Measurements from ENCODE around the gene PRRC2B. TPM values are rescaled to one million over a fixed set of nuclear protein-coding genes. Genes with fewer than 3 reads are reported as not detected.

Gene PRRC2B
- total and polyA plus RNA-seq, 4 donors: 39.4 to 171 (median 91.4) TPM

DNA sequence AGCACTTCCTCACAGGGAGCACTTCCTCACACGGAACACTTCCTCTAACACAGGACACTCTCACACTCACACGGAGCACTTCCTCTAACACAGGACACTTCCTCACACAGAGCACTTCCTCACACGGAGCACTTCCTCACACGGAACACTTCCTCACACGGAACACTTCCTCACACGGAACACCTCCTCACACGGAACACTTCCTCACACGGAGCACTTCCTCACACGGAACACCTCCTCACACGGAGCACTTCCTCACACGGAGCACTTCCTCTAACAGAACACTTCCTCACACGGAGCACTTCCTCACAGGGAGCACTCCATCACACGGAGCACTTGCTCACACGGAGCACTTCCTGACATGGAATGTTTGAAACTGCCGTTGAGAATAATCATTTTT, 122.2 kb downstream of the PRRC2B start:
- DNase-seq (no peak), ATAC-seq (ENCODE audit: insufficient read depth, low FRiP score) (no peak)
- Histone ChIP-seq H3K27ac (ENCODE audit: low read depth in 1 of 2, low read length in 1 of 2) (no peak overlapping the region), H3K9me3 (ENCODE audit: control insufficient read depth in 4 of 4, insufficient read depth in 3 of 4, low read length in 3 of 4) (no peaks in the 10 kb centered on the region), H3K27me3 (ENCODE audit: control insufficient read depth in 3 of 3, insufficient read depth in 3 of 3, low read length in 2 of 3) (no peaks in the 10 kb centered on the region), H3K9ac (ENCODE audit: insufficient read depth in 1 of 2, low read length in 2 of 2) (no peak overlapping the region), H3K4me1 (ENCODE audit: control insufficient read depth in 5 of 5, insufficient read depth in 5 of 5, low read length in 5 of 5) (no peaks in the 10 kb centered on the region), H3K4me3 (no peak overlapping the region), H3K36me3 (ENCODE audit: control insufficient read depth in 4 of 4, insufficient read depth in 4 of 4, low read length in 4 of 4) (peaks cover 9 to 68% (median 50%) of the 10 kb centered on the region in 4 donors)
- WGBS, 2 donors: 33 to 69% methylated on average over 14 to 15 of the region's 15 CpGs
- TF ChIP-seq, protein P1, sequence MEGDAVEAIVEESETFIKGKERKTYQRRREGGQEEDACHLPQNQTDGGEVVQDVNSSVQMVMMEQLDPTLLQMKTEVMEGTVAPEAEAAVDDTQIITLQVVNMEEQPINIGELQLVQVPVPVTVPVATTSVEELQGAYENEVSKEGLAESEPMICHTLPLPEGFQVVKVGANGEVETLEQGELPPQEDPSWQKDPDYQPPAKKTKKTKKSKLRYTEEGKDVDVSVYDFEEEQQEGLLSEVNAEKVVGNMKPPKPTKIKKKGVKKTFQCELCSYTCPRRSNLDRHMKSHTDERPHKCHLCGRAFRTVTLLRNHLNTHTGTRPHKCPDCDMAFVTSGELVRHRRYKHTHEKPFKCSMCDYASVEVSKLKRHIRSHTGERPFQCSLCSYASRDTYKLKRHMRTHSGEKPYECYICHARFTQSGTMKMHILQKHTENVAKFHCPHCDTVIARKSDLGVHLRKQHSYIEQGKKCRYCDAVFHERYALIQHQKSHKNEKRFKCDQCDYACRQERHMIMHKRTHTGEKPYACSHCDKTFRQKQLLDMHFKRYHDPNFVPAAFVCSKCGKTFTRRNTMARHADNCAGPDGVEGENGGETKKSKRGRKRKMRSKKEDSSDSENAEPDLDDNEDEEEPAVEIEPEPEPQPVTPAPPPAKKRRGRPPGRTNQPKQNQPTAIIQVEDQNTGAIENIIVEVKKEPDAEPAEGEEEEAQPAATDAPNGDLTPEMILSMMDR (IDR thresholded peaks at IDR 0.05; ENCODE audit: control extremely low read depth, extremely low read depth): no peak

DNA sequence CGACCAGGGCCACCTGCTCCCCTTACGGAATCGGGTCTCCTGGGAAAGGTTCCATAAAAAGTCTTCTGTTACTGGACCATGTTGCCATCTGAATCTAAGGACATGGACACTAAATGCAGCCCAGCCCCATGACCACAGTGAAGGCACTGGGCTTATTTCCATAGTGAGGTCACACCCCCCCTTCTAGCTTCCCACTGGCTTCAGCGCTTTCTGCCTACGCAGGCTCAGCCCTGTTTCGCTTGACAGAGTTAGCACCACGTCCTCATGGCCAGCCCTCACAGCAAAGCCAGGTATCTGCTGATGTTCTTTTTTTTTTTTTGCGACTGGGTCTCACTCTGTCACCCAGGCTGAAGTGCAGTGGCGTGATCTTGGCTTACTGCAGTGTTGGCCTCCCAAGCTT, 123.0 kb downstream of the PRRC2B start:
- Histone ChIP-seq H3K27ac (ENCODE audit: low read depth in 1 of 2, low read length in 1 of 2) (peak overlapping the region in 1 of 2 donors; percentile 89), H3K9me3 (ENCODE audit: control insufficient read depth in 4 of 4, insufficient read depth in 3 of 4, low read length in 3 of 4) (no peaks in the 10 kb centered on the region), H3K4me3 (no peak overlapping the region), H3K36me3 (ENCODE audit: control insufficient read depth in 4 of 4, insufficient read depth in 4 of 4, low read length in 4 of 4) (peaks cover 5 to 67% (median 51%) of the 10 kb centered on the region in 4 donors), H3K27me3 (ENCODE audit: control insufficient read depth in 3 of 3, insufficient read depth in 3 of 3, low read length in 2 of 3) (no peaks in the 10 kb centered on the region), H3K4me1 (ENCODE audit: control insufficient read depth in 5 of 5, insufficient read depth in 5 of 5, low read length in 5 of 5) (no peaks in the 10 kb centered on the region), H3K9ac (ENCODE audit: insufficient read depth in 1 of 2, low read length in 2 of 2) (no peak overlapping the region)
- WGBS, 2 donors: 97% methylated on average over 9 of the region's 9 CpGs
- TF ChIP-seq, protein P1 (IDR thresholded peaks at IDR 0.05; ENCODE audit: control extremely low read depth, extremely low read depth): no peak
- DNase-seq: no peak
- ATAC-seq (ENCODE audit: insufficient read depth, low FRiP score): no peak

DNA sequence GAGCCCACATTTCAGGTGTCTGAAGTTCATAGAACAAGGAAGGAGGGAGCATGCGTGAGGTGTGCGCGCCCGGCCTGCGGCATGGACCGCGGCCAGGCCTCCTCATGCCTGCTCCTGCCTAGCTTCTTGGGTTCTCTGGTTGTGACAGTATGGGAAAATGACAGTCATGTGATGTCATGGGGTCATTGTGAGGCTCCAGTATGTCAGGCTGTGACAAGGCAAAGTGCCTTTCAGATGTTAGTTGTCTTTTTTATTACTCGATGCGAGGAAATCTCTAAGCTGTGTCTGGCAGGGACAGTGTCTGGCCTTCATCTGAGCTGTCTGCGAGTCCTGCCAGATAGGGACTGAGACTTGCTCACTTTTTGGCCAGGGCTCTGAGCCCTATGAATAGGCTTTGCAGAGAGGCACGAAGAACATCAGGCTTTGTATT, 123.9 kb downstream of the PRRC2B start:
- WGBS, 2 donors: 95 to 97% methylated on average over 11 of the region's 11 CpGs
- H3K9me3 ChIP-seq (ENCODE audit: control insufficient read depth in 4 of 4, insufficient read depth in 3 of 4, low read length in 3 of 4): no peaks in the 10 kb centered on the region
- no peak overlapping the region for H3K4me3 ChIP-seq
- no peak for DNase-seq
- peaks cover 5 to 68% (median 50%) of the 10 kb centered on the region in 4 donors for H3K36me3 ChIP-seq (ENCODE audit: control insufficient read depth in 4 of 4, insufficient read depth in 4 of 4, low read length in 4 of 4)
- peak overlapping the region in 1 of 2 donors; percentile 89 for H3K27ac ChIP-seq (ENCODE audit: low read depth in 1 of 2, low read length in 1 of 2)
- no peaks in the 10 kb centered on the region for H3K27me3 ChIP-seq (ENCODE audit: control insufficient read depth in 3 of 3, insufficient read depth in 3 of 3, low read length in 2 of 3)
- H3K4me1 ChIP-seq (ENCODE audit: control insufficient read depth in 5 of 5, insufficient read depth in 5 of 5, low read length in 5 of 5): no peaks in the 10 kb centered on the region
- no peak overlapping the region for H3K9ac ChIP-seq (ENCODE audit: insufficient read depth in 1 of 2, low read length in 2 of 2)
- ATAC-seq (ENCODE audit: insufficient read depth, low FRiP score): no peak
- TF ChIP-seq, protein P1 (IDR thresholded peaks at IDR 0.05; ENCODE audit: control extremely low read depth, extremely low read depth): no peak

DNA sequence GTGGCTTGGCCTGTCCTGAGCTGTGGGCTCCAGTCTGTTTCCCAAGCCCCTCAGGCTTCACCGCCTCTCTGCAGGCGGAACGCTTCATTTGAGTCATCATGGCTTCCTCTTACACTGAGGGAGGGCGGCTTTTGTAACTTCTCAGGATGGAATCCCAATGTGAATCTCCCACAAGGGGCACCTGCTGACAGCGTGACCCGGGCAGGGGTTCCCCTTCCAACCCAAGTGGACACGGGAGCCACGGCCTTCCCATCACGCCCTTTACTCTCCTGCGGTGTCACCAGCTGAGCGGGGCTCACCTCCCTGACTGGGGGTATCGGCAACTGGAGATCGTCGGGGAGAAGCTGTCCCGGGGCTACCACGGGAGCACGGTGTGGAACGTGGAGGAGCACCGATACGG, 124.7 kb downstream of the PRRC2B start:
- peaks cover 8 to 64% (median 48%) of the 10 kb centered on the region in 4 donors for H3K36me3 ChIP-seq (ENCODE audit: control insufficient read depth in 4 of 4, insufficient read depth in 4 of 4, low read length in 4 of 4)
- TF ChIP-seq, protein P1 (IDR thresholded peaks at IDR 0.05; ENCODE audit: control extremely low read depth, extremely low read depth): no peak
- 96% methylated on average over 20 of the region's 20 CpGs for WGBS, 2 donors

More for the DNA sequence above, 124.7 kb downstream of the PRRC2B start:
- Histone ChIP-seq H3K4me1 (ENCODE audit: control insufficient read depth in 5 of 5, insufficient read depth in 5 of 5, low read length in 5 of 5) (no peaks in the 10 kb centered on the region), H3K4me3 (no peak overlapping the region), H3K9me3 (ENCODE audit: control insufficient read depth in 4 of 4, insufficient read depth in 3 of 4, low read length in 3 of 4) (no peaks in the 10 kb centered on the region), H3K27me3 (ENCODE audit: control insufficient read depth in 3 of 3, insufficient read depth in 3 of 3, low read length in 2 of 3) (no peaks in the 10 kb centered on the region), H3K27ac (ENCODE audit: low read depth in 1 of 2, low read length in 1 of 2) (peak overlapping the region in 1 of 2 donors; percentile 70), H3K9ac (ENCODE audit: insufficient read depth in 1 of 2, low read length in 2 of 2) (no peak overlapping the region)
- ATAC-seq (ENCODE audit: insufficient read depth, low FRiP score): no peak
- DNase-seq: no peak
